Activated CD8-positive, alpha-beta memory T cell treated with anti-CD3 and anti-CD28 coated beads for 24 hours (primary cell): ENCODE measurements around the gene SMAP1.

Experiments used
- DNase-seq: peaks from one replicate; pipeline ENCODE4 v3.0.0-alpha.2; 2020

The SMAP1 gene

GRCh38 chr6:70844301-70844700 lies 176.6 kb downstream of the SMAP1 start:
- DNase-seq: no peak

- DNase-seq: no peak
Observed at GRCh38 chr6:70846207-70846835, 178.6 kb downstream of the SMAP1 start.

- DNase-seq: no peak
Observed at GRCh38 chr6:70847106-70848084, 179.7 kb downstream of the SMAP1 start.

DNA sequence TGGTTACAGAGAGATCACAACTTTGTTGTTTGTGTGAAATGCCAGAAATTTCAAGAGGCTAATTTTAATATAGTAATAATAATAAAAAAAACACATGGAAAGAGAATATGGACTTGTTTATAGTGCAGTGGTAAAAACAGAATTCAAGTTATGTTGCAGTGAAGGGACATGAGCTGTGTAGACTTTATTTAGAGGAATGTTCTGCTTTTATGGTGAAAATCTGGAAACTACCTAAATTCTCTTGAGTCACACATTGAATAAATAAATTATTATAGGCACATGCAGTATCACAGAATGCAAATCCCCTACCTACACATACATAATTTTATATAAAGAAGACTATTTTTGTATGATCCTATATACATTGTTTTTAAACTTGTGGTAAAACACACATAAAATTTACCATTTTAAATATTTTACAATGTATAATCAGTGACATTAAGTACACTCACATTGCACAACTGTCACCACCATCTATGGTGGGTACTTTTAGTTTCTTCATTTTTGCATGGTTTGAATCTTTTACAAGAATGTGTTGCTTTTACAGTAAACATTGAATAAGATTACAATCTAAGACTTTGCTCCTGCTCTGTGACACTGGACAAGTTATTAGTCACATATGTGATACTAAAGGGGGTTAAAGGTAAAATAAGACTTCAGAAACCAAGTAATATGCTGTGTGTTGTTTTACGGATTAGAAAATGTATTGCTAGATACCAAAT lies 181.8 kb downstream of the SMAP1 start:
- DNase-seq: no peak

- no peak for DNase-seq
Observed at GRCh38 chr6:70852667-70853246, 185.1 kb downstream of the SMAP1 start.

- DNase-seq: no peak
Observed at GRCh38 chr6:70857387-70858077, 189.8 kb downstream of the SMAP1 start.

DNA sequence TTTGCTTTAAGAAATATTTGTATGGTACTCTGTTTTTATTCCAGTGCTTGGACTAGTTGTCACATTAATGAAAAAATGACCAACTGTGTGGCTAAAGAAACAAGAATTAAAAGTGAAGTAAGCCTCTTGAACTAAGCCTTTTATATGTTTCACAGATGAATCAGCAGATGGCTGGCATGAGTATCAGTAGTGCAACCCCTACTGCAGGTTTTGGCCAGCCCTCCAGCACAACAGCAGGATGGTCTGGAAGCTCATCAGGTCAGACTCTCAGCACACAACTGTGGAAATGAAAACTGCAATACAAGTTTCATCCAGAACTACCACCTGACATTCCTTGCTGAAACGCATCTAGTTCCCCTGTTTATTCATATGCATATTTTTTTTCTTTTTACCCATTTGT lies 192.4 kb downstream of the SMAP1 start:
- no peak for DNase-seq

- DNase-seq: no peak
Observed at GRCh38 chr6:70860920-70861319, 193.2 kb downstream of the SMAP1 start.

DNA sequence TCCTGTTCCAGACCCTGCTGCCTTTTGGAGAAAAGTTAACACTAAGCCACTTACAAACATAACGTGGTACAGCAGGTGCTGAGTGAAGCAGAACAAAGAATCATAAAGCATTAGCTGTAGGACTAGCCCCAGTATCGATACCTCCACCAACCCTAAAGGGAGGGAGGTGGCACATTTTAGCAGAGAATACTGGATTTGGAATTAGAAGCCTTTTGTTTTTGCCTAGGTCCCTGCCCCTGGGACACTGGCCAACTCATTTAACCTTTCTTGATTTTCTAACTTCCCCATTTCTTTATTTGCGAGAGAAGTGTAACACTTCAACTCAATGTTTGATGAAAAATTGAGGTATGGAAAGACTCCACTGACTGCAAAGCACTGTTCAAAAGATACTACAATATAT lies 195.7 kb downstream of the SMAP1 start:
- DNase-seq: no peak

GRCh38 chr6:70864401-70864800 lies 196.7 kb downstream of the SMAP1 start:
- no peak for DNase-seq

- DNase-seq: no peak
Observed at GRCh38 chr6:70872469-70872868, 204.8 kb downstream of the SMAP1 start.

GRCh38 chr6:70874181-70874913 lies 206.7 kb downstream of the SMAP1 start:
- DNase-seq: no peak

GRCh38 chr6:70879496-70879895 lies 211.8 kb downstream of the SMAP1 start:
- DNase-seq: no peak

GRCh38 chr6:70884074-70884983 lies 216.6 kb downstream of the SMAP1 start:
- DNase-seq: peak; percentile 71

GRCh38 chr6:70886071-70886470 lies 218.4 kb downstream of the SMAP1 start:
- no peak for DNase-seq

DNA sequence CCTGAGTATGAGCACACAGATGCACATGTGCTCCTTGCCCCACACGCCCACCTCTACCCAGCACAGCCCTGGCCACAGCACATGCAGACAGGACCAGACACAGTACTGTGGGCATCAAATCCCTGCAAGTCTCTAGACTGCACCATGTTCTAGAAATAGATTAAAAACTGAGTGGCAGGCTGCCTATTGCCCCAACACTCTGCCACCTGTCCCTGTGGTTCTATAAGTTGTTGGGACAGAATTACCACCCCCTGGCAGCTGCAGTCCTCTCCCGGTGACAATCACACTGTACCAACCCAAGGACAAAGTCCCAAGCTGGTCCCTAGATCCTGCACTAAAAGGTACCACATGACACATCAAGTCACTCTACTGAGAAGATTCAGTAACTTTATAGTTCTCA lies 219.0 kb downstream of the SMAP1 start:
- DNase-seq: no peak

GRCh38 chr6:70889270-70889669 lies 221.6 kb downstream of the SMAP1 start:
- DNase-seq: no peak

DNA sequence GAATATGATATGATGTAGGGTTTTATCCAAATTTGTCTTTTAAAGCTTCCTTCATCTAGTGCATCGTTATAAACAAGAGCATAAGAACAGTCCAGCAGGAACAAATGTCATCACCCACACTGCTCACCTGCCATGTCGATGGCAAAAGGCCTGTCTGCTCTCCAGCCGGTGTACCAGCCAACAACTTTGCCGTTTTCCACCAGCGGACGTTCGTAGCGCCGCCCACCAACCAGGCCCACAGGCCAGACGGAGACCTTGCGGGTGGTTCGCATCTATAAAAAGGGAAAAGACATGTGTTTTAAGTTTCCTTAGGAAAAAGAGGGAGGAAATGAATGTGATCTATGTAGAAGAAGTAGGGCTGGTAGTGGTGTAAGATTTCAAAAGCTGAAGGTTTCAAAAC lies 226.3 kb downstream of the SMAP1 start:
- DNase-seq: no peak

- DNase-seq: no peak
Observed at GRCh38 chr6:70900047-70900446, 232.4 kb downstream of the SMAP1 start.

- DNase-seq: no peak
Observed at GRCh38 chr6:70901324-70901723, 233.6 kb downstream of the SMAP1 start.
